ENCODE data around the gene SBF2.

GRCh38 chr11:10315083-10315482 lies 21.1 kb upstream of the SBF2 start:
- TF ChIP-seq CTCF (IDR thresholded peaks at IDR 0.05) (no peak), POLR2A (IDR thresholded peaks at IDR 0.05) (no peak)

All from esophagus squamous epithelium (tissue), 4 donors.